Body of pancreas (tissue), 4 donors: ENCODE measurements around the gene ENPP3. TPM values are rescaled to one million over a fixed set of nuclear protein-coding genes. Genes with fewer than 3 reads are reported as not detected.

Source experiments
- ATAC-seq: fragments of 150-250 bp; one replicate; pipeline ENCODE4 v1.9.1; 2016
- DNase-seq, 4 donors: peaks; one replicate each; pipeline ENCODE4 v3.0.0-alpha.2; 2019
- H3K27ac ChIP-seq, 4 donors: fragments of 200-600 bp; sonication (generic); 1 replicate in 3 of 4; 2 replicates in 1 of 4; pipeline versions ENCODE4 v1.5.1 to v1.6.1; 2016 to 2019; ENCODE audit warnings: mild to moderate bottlenecking in 1 of 4, mixed read lengths in 1 of 4, moderate library complexity in 1 of 4
- H3K27me3 ChIP-seq, 2 donors: fragments of 200-600 bp; sonication (generic); one replicate each; pipeline ENCODE4 v1.6.0; 2016; ENCODE audit warnings: mild to moderate bottlenecking in 1 of 2
- H3K36me3 ChIP-seq, 2 donors: fragments of 200-600 bp; sonication (generic); replicated peaks in 1 of 2; 2 replicates each; pipeline ENCODE4 v1.5.1; 2016; ENCODE audit warnings: low read depth in 2 of 2; ENCODE audit not compliant: insufficient read depth in 1 of 2
- H3K4me1 ChIP-seq: fragments of 200-600 bp; sonication (generic); one replicate; pipeline ENCODE4 v1.6.0; 2016
- H3K4me3 ChIP-seq, 2 donors: fragments of 200-600 bp; sonication (generic); 1 replicate in 1 of 2; 2 replicates in 1 of 2; pipeline ENCODE4 v1.5.1; 2016 to 2019
- H3K9me3 ChIP-seq, 3 donors: fragments of 200-600 bp; sonication (generic); 1 replicate in 2 of 3; 2 replicates in 1 of 3; pipeline ENCODE4 v1.5.1; 2016
- POLR2A ChIP-seq, 3 donors: fragments of 450-650 bp; IDR thresholded peaks; one replicate each; pipeline ENCODE4 v1.6.1; 2016; ENCODE audit warnings: antibody characterized with exemption in 3 of 3, mild to moderate bottlenecking in 2 of 3
- WGBS, 2 donors: methylation state at CpG; one replicate each; pipeline ENCODE4 v1.1.5; 2017; 5-methylcytosine and 5-hydroxymethylcytosine counted together
- intact Hi-C: fragments of 100-400 bp; cut with DNase I; formaldehyde crosslinking; loops from one replicate; pipeline ENCODE4 v1.15.1; 2023
- total RNA-seq, 2 donors: library from RNA; depleted of rRNA; stranded (reverse); fragments of >200 nt; gene quantifications; one replicate each; pipeline ENCODE4 v1.1.0, GENCODE V29; 2016
- TF ChIP-seq, protein P1 (sequence below), 7 experiments: fragments of 450-650 bp in 4 of 7; fragments of 200-600 bp in 3 of 7; sonication (generic) in 3 of 7; IDR thresholded peaks; one replicate each; pipeline ENCODE4 v1.5.1; 2016 to 2019; ENCODE audit warnings: antibody characterized with exemption in 7 of 7

Gene ENPP3
- total RNA-seq, 2 donors from 2014 or later = 0.26 TPM; not detected in 1

DNA sequence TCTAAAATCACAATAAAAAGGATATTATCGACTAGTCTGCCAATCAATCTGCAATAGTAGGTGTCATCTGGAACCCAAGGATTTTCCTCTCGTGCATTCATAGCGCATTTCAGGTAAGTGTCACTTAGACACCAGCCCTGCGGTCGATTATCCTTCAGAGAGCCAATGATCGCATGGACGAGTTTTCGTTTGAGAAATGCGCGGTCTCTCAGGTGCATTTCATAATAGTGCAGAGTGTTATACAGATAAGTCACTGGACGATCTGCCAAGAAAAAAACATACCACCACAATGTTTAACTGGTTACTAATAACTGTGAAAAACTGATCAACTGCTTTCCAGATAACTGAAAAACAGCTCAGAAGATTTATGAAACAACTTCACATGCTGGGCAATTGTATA, 43.0 kb upstream of the ENPP3 start:
- Histone ChIP-seq H3K9me3 (no peaks in the 10 kb centered on the region), H3K4me3 (no peak overlapping the region), H3K4me1 (no peaks in the 10 kb centered on the region), H3K27me3 (no peaks in the 10 kb centered on the region), H3K36me3 (peaks cover 0 to 46% of the 10 kb centered on the region in 2 donors), H3K27ac (no peak overlapping the region)
- no peak for TF ChIP-seq POLR2A (IDR thresholded peaks at IDR 0.05)
- TF ChIP-seq, protein P1, sequence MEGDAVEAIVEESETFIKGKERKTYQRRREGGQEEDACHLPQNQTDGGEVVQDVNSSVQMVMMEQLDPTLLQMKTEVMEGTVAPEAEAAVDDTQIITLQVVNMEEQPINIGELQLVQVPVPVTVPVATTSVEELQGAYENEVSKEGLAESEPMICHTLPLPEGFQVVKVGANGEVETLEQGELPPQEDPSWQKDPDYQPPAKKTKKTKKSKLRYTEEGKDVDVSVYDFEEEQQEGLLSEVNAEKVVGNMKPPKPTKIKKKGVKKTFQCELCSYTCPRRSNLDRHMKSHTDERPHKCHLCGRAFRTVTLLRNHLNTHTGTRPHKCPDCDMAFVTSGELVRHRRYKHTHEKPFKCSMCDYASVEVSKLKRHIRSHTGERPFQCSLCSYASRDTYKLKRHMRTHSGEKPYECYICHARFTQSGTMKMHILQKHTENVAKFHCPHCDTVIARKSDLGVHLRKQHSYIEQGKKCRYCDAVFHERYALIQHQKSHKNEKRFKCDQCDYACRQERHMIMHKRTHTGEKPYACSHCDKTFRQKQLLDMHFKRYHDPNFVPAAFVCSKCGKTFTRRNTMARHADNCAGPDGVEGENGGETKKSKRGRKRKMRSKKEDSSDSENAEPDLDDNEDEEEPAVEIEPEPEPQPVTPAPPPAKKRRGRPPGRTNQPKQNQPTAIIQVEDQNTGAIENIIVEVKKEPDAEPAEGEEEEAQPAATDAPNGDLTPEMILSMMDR (IDR thresholded peaks at IDR 0.05) = no peak
- intact Hi-C loops = no loop called here
- ATAC-seq = no peak
- 86 to 93% methylated on average over 11 of the region's 11 CpGs for WGBS, 2 donors
- no peak for DNase-seq

DNA sequence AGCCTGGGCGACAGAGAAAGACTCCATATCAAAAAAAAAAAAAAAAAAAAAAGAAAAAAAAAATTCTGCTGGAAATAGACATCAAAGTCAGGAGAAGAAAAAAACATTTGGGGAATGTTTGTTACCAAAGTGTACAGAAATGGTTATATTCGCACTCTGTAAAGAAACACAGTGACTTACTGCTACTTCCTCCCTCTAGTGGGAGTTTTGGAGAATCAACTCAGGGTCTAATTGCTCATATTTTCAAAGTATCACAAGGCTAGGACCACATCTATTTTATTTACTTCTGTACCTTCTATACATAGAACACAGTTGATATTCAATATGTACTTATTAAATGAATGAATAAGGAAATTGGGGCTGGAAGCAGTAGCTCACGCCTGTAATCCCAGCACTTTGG, 39.7 kb upstream of the ENPP3 start:
- Histone ChIP-seq H3K4me1 (no peaks in the 10 kb centered on the region), H3K4me3 (no peak overlapping the region), H3K9me3 (no peaks in the 10 kb centered on the region), H3K27ac (no peak overlapping the region), H3K36me3 (peaks cover 0 to 40% of the 10 kb centered on the region in 2 donors), H3K27me3 (no peaks in the 10 kb centered on the region)
- DNase-seq (no peak), ATAC-seq (no peak)
- WGBS, 2 donors = 89 to 97% methylated on average over 3 of the region's 3 CpGs
- intact Hi-C loops = no loop called here
- no peak for TF ChIP-seq POLR2A (IDR thresholded peaks at IDR 0.05)
- TF ChIP-seq, protein P1 (IDR thresholded peaks at IDR 0.05) = peak in 4 of 7 experiments; percentile 15 to 28 (median 24)

DNA sequence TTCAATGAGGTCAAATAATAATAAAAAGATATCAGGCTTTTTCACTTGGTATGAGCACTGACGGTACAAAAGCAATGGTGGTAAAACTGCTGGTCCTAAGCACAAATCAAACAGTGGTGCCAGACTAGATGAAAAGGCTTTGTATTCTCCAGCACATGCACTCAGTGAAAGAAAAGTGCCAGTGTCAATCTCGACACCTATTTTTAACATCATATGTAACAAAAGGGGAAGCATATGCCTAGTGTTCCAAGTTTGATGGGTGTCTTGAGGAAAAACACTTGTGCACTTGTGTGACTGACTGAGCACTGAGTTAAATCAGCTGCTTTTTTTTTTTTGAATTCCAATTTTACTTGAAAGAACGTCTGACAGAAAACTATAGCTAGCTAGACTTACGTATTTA, 36.4 kb upstream of the ENPP3 start:
- WGBS, 2 donors = 70 to 74% methylated on average over 4 of the region's 4 CpGs
- Histone ChIP-seq H3K4me1 (no peaks in the 10 kb centered on the region), H3K36me3 (peaks cover 0 to 46% of the 10 kb centered on the region in 2 donors), H3K27ac (no peak overlapping the region), H3K4me3 (no peak overlapping the region), H3K27me3 (no peaks in the 10 kb centered on the region), H3K9me3 (no peaks in the 10 kb centered on the region)
- TF ChIP-seq, protein P1 (IDR thresholded peaks at IDR 0.05) = no peak
- TF ChIP-seq POLR2A (IDR thresholded peaks at IDR 0.05) = no peak
- no peak for DNase-seq
- no peak for ATAC-seq
- intact Hi-C loops = no loop called here

DNA sequence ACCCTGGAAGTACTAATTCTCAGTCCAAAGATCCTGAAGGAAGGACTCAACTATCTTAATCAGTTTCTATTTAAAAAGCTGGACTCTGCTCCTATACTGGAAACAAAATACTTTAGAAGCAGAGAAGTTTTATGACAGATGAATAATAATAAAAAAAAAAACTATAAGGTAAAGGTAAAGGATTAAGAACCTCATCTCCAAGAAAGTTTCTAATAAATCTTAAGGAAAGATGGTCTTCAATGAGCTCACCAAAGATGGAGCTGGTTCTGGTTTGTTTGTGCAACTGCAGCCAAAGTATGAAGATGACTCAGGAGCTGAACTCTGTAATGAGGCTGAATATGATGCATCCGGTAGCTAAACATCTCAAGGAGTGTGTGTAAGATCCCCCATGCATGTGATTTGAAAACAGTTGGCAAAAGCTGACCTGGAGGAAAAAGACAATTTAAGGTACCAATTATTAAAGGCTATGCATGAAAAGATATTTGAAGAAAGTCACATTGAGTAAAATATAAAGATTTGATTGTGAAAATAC, 34.3 kb upstream of the ENPP3 start:
- Histone ChIP-seq H3K27ac (no peak overlapping the region), H3K9me3 (no peaks in the 10 kb centered on the region), H3K36me3 (peaks cover 0 to 47% of the 10 kb centered on the region in 2 donors), H3K27me3 (no peaks in the 10 kb centered on the region), H3K4me1 (no peaks in the 10 kb centered on the region), H3K4me3 (no peak overlapping the region)
- TF ChIP-seq POLR2A (IDR thresholded peaks at IDR 0.05) = no peak
- TF ChIP-seq, protein P1 (IDR thresholded peaks at IDR 0.05) = no peak
- DNase-seq (no peak), ATAC-seq (no peak)
- 96% methylated on average over 1 of the region's 1 CpG for WGBS, 2 donors
- intact Hi-C loops = no loop called here

DNA sequence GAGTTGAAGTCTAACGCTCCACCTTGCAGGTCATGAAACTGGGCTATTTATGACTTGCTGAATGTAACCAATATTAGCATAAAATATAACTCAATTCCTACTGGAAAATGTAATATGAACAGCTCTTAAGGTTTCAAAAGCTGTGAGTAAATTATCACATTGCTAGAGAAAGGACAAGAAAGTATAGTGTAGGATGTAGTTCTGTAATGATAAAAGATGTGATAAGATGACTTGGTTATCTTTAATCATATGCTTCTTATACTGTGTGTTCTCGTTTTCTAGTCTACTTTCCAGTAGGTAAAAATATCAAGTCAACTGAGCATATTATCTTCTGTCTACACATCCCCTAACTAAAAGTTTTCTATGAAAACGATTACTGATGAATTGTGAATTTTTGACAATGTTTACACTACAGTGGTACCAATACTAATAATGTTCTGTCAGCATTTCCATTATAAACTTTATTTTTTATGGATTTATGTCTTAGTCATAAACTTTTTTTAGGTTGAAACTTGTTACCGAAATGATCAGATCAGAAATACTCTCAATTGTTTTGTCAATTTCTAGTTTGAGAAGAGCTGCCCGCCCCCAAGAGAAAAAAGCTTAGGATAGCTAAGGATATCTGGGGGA, 23.7 kb upstream of the ENPP3 start:
- Histone ChIP-seq H3K36me3 (peaks cover 8 to 32% of the 10 kb centered on the region in 2 donors), H3K27me3 (no peaks in the 10 kb centered on the region), H3K27ac (no peak overlapping the region), H3K4me1 (no peaks in the 10 kb centered on the region), H3K9me3 (no peaks in the 10 kb centered on the region), H3K4me3 (no peak overlapping the region)
- DNase-seq = no peak
- no peak for ATAC-seq
- intact Hi-C loops = no loop called here
- WGBS, 2 donors = 77 to 78% methylated on average over 5 of the region's 5 CpGs
- TF ChIP-seq, protein P1 (IDR thresholded peaks at IDR 0.05) = no peak
- TF ChIP-seq POLR2A (IDR thresholded peaks at IDR 0.05) = no peak
